Measurements from ENCODE around the gene NEMP2. TPM values are rescaled to one million over a fixed set of nuclear protein-coding genes. Genes with fewer than 3 reads are reported as not detected.

NEMP2 gene
- total RNA-seq (2021; fragmentation: NEBNext Ultra II Directional; extraction: Animal tissue kit (Norgen Biotek cat#: 25700)) = 3.6 and 5.3 TPM in 2 replicates
- polyA plus RNA-seq (2011; rRNA removed) = 2.0 and 3.1 TPM in 2 replicates
- 3.8 TPM for polyA plus RNA-seq (2011; cell fraction: cytosol; rRNA removed)
- 1.8 TPM for polyA plus RNA-seq (2011; cell fraction: nucleus; rRNA removed)
- polyA plus RNA-seq (2012, experiment 1 of 2) = 2.0 to 3.5 TPM (median 2.8 TPM) in 4 replicates
- polyA plus RNA-seq (2012, experiment 2 of 2) = 0.24 TPM
- polyA plus RNA-seq (2013, experiment 1 of 2) = 2.0 TPM
- 2.3 TPM for polyA plus RNA-seq (2013, experiment 2 of 2)
- polyA minus RNA-seq (2011; rRNA and poly(A)+ RNA removed) = 6.6 and 7.6 TPM in 2 replicates
- polyA minus RNA-seq (2011; cell fraction: cytosol; rRNA and poly(A)+ RNA removed) = 3.3 TPM
- 13.8 TPM for polyA minus RNA-seq (2011; cell fraction: nucleus; rRNA and poly(A)+ RNA removed)
- long read RNA-seq, experiment 1, full-length matches to known transcripts = 1 of 2 reads
- long read RNA-seq, experiment 1, partial matches to known transcripts = 1 of 2 reads
- long read RNA-seq, experiment 1, other reads (novel, unspliced or antisense) = 0 of 2 reads
- long read RNA-seq, experiment 2 = 0 reads

GRCh38 chr2:190534310-190535120 lies at the start of gene NEMP2:
Gene NEMP2 (minus strand): TSS chr2:190534722. CDS start chr2:190534655, 67 bp downstream.
- Histone ChIP-seq H3K9me3 (ENCODE audit: insufficient read depth in 2 of 2, low read depth in 1 of 2, low read length in 1 of 2) (peaks cover 0 to 13% of the 10 kb centered on the region in 2 experiments; a peak in 2 of 4 replicates), H4K91ac (replicated peaks; ENCODE audit: insufficient read length, low read length) (no peak within 1 kb of the TSS), H2BK120ac (replicated peaks; ENCODE audit: low read depth, low read length) (peak within 1 kb of the TSS; percentile 33), H4K5ac (ENCODE audit: insufficient read length, low read depth, low read length) (peak within 1 kb of the TSS; percentile 90), H2AFZ (ENCODE audit: low read length) (peak within 1 kb of the TSS; percentile 82), H2BK20ac (ENCODE audit: low read length) (no peak within 1 kb of the TSS), H3K27me3 (replicated peaks in 1 of 4; ENCODE audit: control insufficient read depth in 3 of 4, extremely low read depth in 1 of 4, insufficient read depth in 3 of 4, low read length in 3 of 4) (no peaks in the 10 kb centered on the region), H3K4ac (replicated peaks; ENCODE audit: insufficient read length, low read depth, low read length) (no peak within 1 kb of the TSS), H3K79me2 (ENCODE audit: control insufficient read depth in 1 of 2, insufficient read depth in 2 of 2, low read length in 2 of 2) (no peaks in the 10 kb centered on the region), H2BK5ac (ENCODE audit: low read depth, low read length) (no peak within 1 kb of the TSS; the same call in 1 of the 2 replicates), H3K36me3 (ENCODE audit: control insufficient read depth in 2 of 4, insufficient read depth in 4 of 4, low read length in 3 of 4) (peaks cover 0 to 3% (median 0%) of the 10 kb centered on the region in 4 experiments; a peak in 1 of 8 replicates), H3K79me1 (ENCODE audit: low read depth, low read length) (0 out of 2 replicates have a peak, but pooled peaks cover 2% of the 10 kb centered on the region), H3K56ac (replicated peaks; ENCODE audit: insufficient read length, low read depth, low read length) (peak within 1 kb of the TSS; percentile 65), H3K18ac (ENCODE audit: extremely low read depth, low read length) (peak within 1 kb of the TSS; percentile 88), H3K23me2 (ENCODE audit: low read depth, low read length) (0 out of 2 replicates have a peak, but pooled peaks cover 4% of the 10 kb centered on the region), H2BK15ac (ENCODE audit: low read length) (no peak within 1 kb of the TSS), H4K20me1 (replicated peaks in 1 of 2; ENCODE audit: control insufficient read depth in 1 of 2, insufficient read depth in 2 of 2, low read length in 2 of 2) (no peaks in the 10 kb centered on the region), H3K4me3 (ENCODE audit: extremely low read depth in 1 of 4, insufficient read depth in 2 of 4, low read depth in 3 of 4, low read length in 4 of 4) (peak within 1 kb of the TSS; percentile 45 to 73 (median 68)), H3K27ac (ENCODE audit: low read depth, low read length) (peak within 1 kb of the TSS; percentile 79; the same call in 1 of the 2 replicates), H3K4me2 (ENCODE audit: insufficient read depth in 1 of 2, low read depth in 2 of 2, low read length in 2 of 2) (peak within 1 kb of the TSS; percentile 74 to 95), H3K23ac (ENCODE audit: insufficient read length) (no peak within 1 kb of the TSS), H3K9ac (replicated peaks in 1 of 4; ENCODE audit: extremely low read depth in 1 of 4, low read depth in 3 of 4, low read length in 3 of 4) (peak within 1 kb of the TSS; percentile 81 to 85 (median 84)), H2AK5ac (ENCODE audit: low read depth, low read length) (peak within 1 kb of the TSS; percentile 17; the same call in 1 of the 2 replicates), H4K8ac (ENCODE audit: extremely low read depth, insufficient read depth, low read length) (peak within 1 kb of the TSS; percentile 94), H3K4me1 (replicated peaks in 1 of 4; ENCODE audit: control insufficient read depth in 3 of 4, insufficient read depth in 4 of 4, low read length in 3 of 4) (peaks cover 5 to 13% (median 9%) of the 10 kb centered on the region in 4 experiments; a peak in 5 of 7 replicates), H3K14ac (ENCODE audit: insufficient read length) (no peak within 1 kb of the TSS), H2BK12ac (ENCODE audit: low read depth, low read length) (no peak within 1 kb of the TSS)
- ChIA-PET POLR2A (ENCODE audit: partially characterized antibody) (interaction anchor here (0.8 to 1.5 kb wide), 7 partner anchors 10 to 215 kb away, joined by 3 to 5 read pairs (median 4); partner anchors contain the start of gene HIBCH), CTCF (ENCODE audit: partially characterized antibody) (interaction anchor here (1.1 kb wide), 1 partner anchor 146 kb away, joined by 3 read pairs; no protein-coding TSS in a partner anchor)
- FAIRE-seq = no peak
- peak; percentile 46 to 89 for DNase-seq (ENCODE audit: low read depth in 1 of 2, low spot score in 2 of 2)
- 3% methylated on average over 40 of the region's 92 CpGs; no CpG with 5 or more reads in 1 of the 2 experiments for WGBS, 2 experiments (ENCODE audit: extremely low coverage in 1 of 2, insufficient coverage in 1 of 2, insufficient read length in 1 of 2, insufficient replicate concordance in 2 of 2, low coverage in 1 of 2, low lambda C conversion rate in 2 of 2, missing lambda C conversion rate in 1 of 2)
- TF ChIP-seq EGR1 (IDR thresholded peaks at IDR 0.05; ENCODE audit: borderline replicate concordance, low read depth, low read length) = 0 out of 2 replicates have a peak, but pooled peaks have one; percentile 42
- TF ChIP-seq, protein P1, sequence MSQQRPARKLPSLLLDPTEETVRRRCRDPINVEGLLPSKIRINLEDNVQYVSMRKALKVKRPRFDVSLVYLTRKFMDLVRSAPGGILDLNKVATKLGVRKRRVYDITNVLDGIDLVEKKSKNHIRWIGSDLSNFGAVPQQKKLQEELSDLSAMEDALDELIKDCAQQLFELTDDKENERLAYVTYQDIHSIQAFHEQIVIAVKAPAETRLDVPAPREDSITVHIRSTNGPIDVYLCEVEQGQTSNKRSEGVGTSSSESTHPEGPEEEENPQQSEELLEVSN (IDR thresholded peaks at IDR 0.05) = peak; percentile 74
- TF ChIP-seq, protein P2, sequence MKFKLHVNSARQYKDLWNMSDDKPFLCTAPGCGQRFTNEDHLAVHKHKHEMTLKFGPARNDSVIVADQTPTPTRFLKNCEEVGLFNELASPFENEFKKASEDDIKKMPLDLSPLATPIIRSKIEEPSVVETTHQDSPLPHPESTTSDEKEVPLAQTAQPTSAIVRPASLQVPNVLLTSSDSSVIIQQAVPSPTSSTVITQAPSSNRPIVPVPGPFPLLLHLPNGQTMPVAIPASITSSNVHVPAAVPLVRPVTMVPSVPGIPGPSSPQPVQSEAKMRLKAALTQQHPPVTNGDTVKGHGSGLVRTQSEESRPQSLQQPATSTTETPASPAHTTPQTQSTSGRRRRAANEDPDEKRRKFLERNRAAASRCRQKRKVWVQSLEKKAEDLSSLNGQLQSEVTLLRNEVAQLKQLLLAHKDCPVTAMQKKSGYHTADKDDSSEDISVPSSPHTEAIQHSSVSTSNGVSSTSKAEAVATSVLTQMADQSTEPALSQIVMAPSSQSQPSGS (IDR thresholded peaks at IDR 0.05; ENCODE audit: low read length) = no peak
- TF ChIP-seq HDAC2 (IDR thresholded peaks at IDR 0.05; ENCODE audit: borderline replicate concordance in 1 of 2, low read depth in 2 of 2, low read length in 2 of 2) = 0 out of 4 replicates have a peak, but pooled peaks of 1 of the 2 experiments have one; percentile 80

All from H1 (cell line).